Memory B cell (primary cell): ENCODE results near the gene DPP4.

ENCODE experiments used
- ATAC-seq: fragments of 150-1000 bp; cut with Tn5 transposase; 2 replicates; pipeline ENCODE4 v1.10.0; 2021; ENCODE audit warnings: low read depth, mild to moderate bottlenecking, moderate library complexity
- DNase-seq, 2 donors: peaks; one replicate each; pipeline ENCODE4 v3.0.0; 2022; ENCODE audit warnings: low spot score in 2 of 2
- H3K27ac Mint-ChIP-seq: one replicate; pipeline ENCODE4 v1.8.0; 2022; ENCODE audit warnings: mild to moderate bottlenecking, moderate library complexity, mixed read lengths
- H3K27me3 Mint-ChIP-seq: one replicate; pipeline ENCODE4 v1.8.0; 2022; ENCODE audit warnings: mixed read lengths
- H3K36me3 Mint-ChIP-seq: one replicate; pipeline ENCODE4 v1.8.0; 2022; ENCODE audit warnings: mild to moderate bottlenecking, mixed read lengths
- H3K4me1 Mint-ChIP-seq: one replicate; pipeline ENCODE4 v1.8.0; 2022; ENCODE audit warnings: mixed read lengths
- H3K4me3 Mint-ChIP-seq: one replicate; pipeline ENCODE4 v1.8.0; 2022; ENCODE audit warnings: mild to moderate bottlenecking, moderate library complexity, mixed read lengths
- H3K9me3 Mint-ChIP-seq: one replicate; pipeline ENCODE4 v1.8.0; 2022; ENCODE audit warnings: mixed read lengths

DPP4 gene

GRCh38 chr2:162073888-162074631 lies at the start of gene DPP4:
TSS of gene DPP4 (minus strand) at chr2:162074215. CDS start at chr2:162073981, 234 bp downstream.
- Mint-ChIP-seq H3K4me1 (peaks cover 8% of the 10 kb centered on the region), H3K36me3 (no peaks in the 10 kb centered on the region)
- DNase-seq = peak; percentile 18 to 37

GRCh38 chr2:162118166-162119031 lies 44.4 kb upstream of the DPP4 start:
- ATAC-seq = no peak

More at GRCh38 chr2:162073888-162074631, at the start of gene DPP4:
- no peaks in the 10 kb centered on the region for H3K9me3 Mint-ChIP-seq
- H3K27ac Mint-ChIP-seq = no peak within 1 kb of the TSS
- H3K4me3 Mint-ChIP-seq = peak within 1 kb of the TSS; percentile 74
- peak; percentile 71 for ATAC-seq
- peaks cover 11% of the 10 kb centered on the region for H3K27me3 Mint-ChIP-seq

GRCh38 chr2:162116352-162116751 lies 42.3 kb upstream of the DPP4 start:
- Mint-ChIP-seq H3K36me3 (no peaks in the 10 kb centered on the region), H3K27ac (no peak overlapping the region), H3K4me1 (no peaks in the 10 kb centered on the region), H3K9me3 (peaks cover 4% of the 10 kb centered on the region), H3K4me3 (no peak overlapping the region), H3K27me3 (peaks cover 5% of the 10 kb centered on the region)
- no peak for ATAC-seq
- DNase-seq = no peak

More at GRCh38 chr2:162118166-162119031, 44.4 kb upstream of the DPP4 start:
- Mint-ChIP-seq H3K4me3 (no peak overlapping the region), H3K4me1 (no peaks in the 10 kb centered on the region), H3K27me3 (peaks cover 3% of the 10 kb centered on the region), H3K27ac (no peak overlapping the region), H3K36me3 (no peaks in the 10 kb centered on the region), H3K9me3 (peaks cover 4% of the 10 kb centered on the region)
- DNase-seq = no peak

GRCh38 chr2:162115076-162115475 lies 41.1 kb upstream of the DPP4 start:
- Mint-ChIP-seq H3K36me3 (no peaks in the 10 kb centered on the region), H3K27ac (no peak overlapping the region), H3K4me1 (no peaks in the 10 kb centered on the region), H3K4me3 (no peak overlapping the region), H3K27me3 (peaks cover 7% of the 10 kb centered on the region), H3K9me3 (peaks cover 4% of the 10 kb centered on the region)
- ATAC-seq = no peak
- no peak for DNase-seq

GRCh38 chr2:162114271-162114670 lies 40.3 kb upstream of the DPP4 start:
- no peak overlapping the region for H3K27ac Mint-ChIP-seq
- ATAC-seq = no peak
- H3K4me3 Mint-ChIP-seq = no peak overlapping the region

GRCh38 chr2:162113776-162114168 lies 39.8 kb upstream of the DPP4 start:
- Mint-ChIP-seq H3K27me3 (peaks cover 7% of the 10 kb centered on the region), H3K4me1 (no peaks in the 10 kb centered on the region), H3K36me3 (no peaks in the 10 kb centered on the region), H3K4me3 (no peak overlapping the region), H3K9me3 (peaks cover 4% of the 10 kb centered on the region), H3K27ac (no peak overlapping the region)
- no peak for DNase-seq
- ATAC-seq = no peak

More at GRCh38 chr2:162114271-162114670, 40.3 kb upstream of the DPP4 start:
- Mint-ChIP-seq H3K27me3 (peaks cover 7% of the 10 kb centered on the region), H3K9me3 (peaks cover 4% of the 10 kb centered on the region), H3K4me1 (no peaks in the 10 kb centered on the region), H3K36me3 (no peaks in the 10 kb centered on the region)
- DNase-seq = no peak

GRCh38 chr2:162113088-162113775 lies 39.2 kb upstream of the DPP4 start:
- no peak for ATAC-seq
- Mint-ChIP-seq H3K9me3 (peaks cover 4% of the 10 kb centered on the region), H3K4me1 (no peaks in the 10 kb centered on the region), H3K4me3 (no peak overlapping the region), H3K36me3 (no peaks in the 10 kb centered on the region), H3K27ac (no peak overlapping the region), H3K27me3 (peaks cover 8% of the 10 kb centered on the region)
- no peak for DNase-seq

GRCh38 chr2:162111958-162112850 lies 38.2 kb upstream of the DPP4 start:
- Mint-ChIP-seq H3K27ac (no peak overlapping the region), H3K27me3 (peaks cover 11% of the 10 kb centered on the region), H3K4me3 (no peak overlapping the region), H3K4me1 (no peaks in the 10 kb centered on the region), H3K9me3 (peaks cover 4% of the 10 kb centered on the region), H3K36me3 (no peaks in the 10 kb centered on the region)
- ATAC-seq = no peak
- DNase-seq = no peak

- no peak overlapping the region for H3K27ac Mint-ChIP-seq
- H3K4me3 Mint-ChIP-seq = no peak overlapping the region
- no peaks in the 10 kb centered on the region for H3K9me3 Mint-ChIP-seq
- ATAC-seq (no peak), DNase-seq (no peak)
- H3K36me3 Mint-ChIP-seq = no peaks in the 10 kb centered on the region
- H3K27me3 Mint-ChIP-seq = peaks cover 9% of the 10 kb centered on the region
- H3K4me1 Mint-ChIP-seq = no peaks in the 10 kb centered on the region
Observed at GRCh38 chr2:162107361-162107901, 33.4 kb upstream of the DPP4 start.

- Mint-ChIP-seq H3K4me3 (no peak overlapping the region), H3K4me1 (no peaks in the 10 kb centered on the region), H3K27me3 (peaks cover 9% of the 10 kb centered on the region), H3K36me3 (no peaks in the 10 kb centered on the region), H3K9me3 (no peaks in the 10 kb centered on the region), H3K27ac (no peak overlapping the region)
- ATAC-seq (no peak), DNase-seq (no peak)
Observed at GRCh38 chr2:162106746-162107145, 32.7 kb upstream of the DPP4 start.

- H3K27ac Mint-ChIP-seq = no peak overlapping the region
- H3K4me1 Mint-ChIP-seq = no peaks in the 10 kb centered on the region
- DNase-seq (no peak), ATAC-seq (no peak)
- H3K36me3 Mint-ChIP-seq = no peaks in the 10 kb centered on the region
- H3K4me3 Mint-ChIP-seq = no peak overlapping the region
- H3K9me3 Mint-ChIP-seq = no peaks in the 10 kb centered on the region
- peaks cover 7% of the 10 kb centered on the region for H3K27me3 Mint-ChIP-seq
Observed at GRCh38 chr2:162106146-162106551, 32.1 kb upstream of the DPP4 start.

- Mint-ChIP-seq H3K4me1 (no peaks in the 10 kb centered on the region), H3K4me3 (no peak overlapping the region), H3K36me3 (no peaks in the 10 kb centered on the region), H3K27ac (no peak overlapping the region), H3K27me3 (peaks cover 10% of the 10 kb centered on the region), H3K9me3 (no peaks in the 10 kb centered on the region)
- DNase-seq (no peak), ATAC-seq (no peak)
Observed at GRCh38 chr2:162103443-162104009, 29.5 kb upstream of the DPP4 start.

- Mint-ChIP-seq H3K36me3 (no peaks in the 10 kb centered on the region), H3K27ac (no peak overlapping the region), H3K27me3 (peaks cover 13% of the 10 kb centered on the region), H3K9me3 (no peaks in the 10 kb centered on the region), H3K4me1 (no peaks in the 10 kb centered on the region), H3K4me3 (no peak overlapping the region)
- DNase-seq (no peak), ATAC-seq (no peak)
Observed at GRCh38 chr2:162100579-162100978, 26.6 kb upstream of the DPP4 start.
